ENCODE data around the gene PLAC1. TPM values are rescaled to one million over a fixed set of nuclear protein-coding genes. Genes with fewer than 3 reads are reported as not detected.

Gene PLAC1
- total RNA-seq, result not detected
- polyA plus RNA-seq, result not detected
- long read RNA-seq, donor 1, result 0 reads
- long read RNA-seq, donor 2, result 0 reads
- long read RNA-seq, donor 3, result 0 reads
- long read RNA-seq, donor 4, result 0 reads

GRCh38 chrX:134658002-134658759, at the start of gene PLAC1:
Gene PLAC1, minus strand, starts transcription at chrX:134658471. Its CDS starts 91,789 bp downstream, at chrX:134566682.
- Histone ChIP-seq H3K4me1 (ENCODE audit: control insufficient read depth, insufficient read depth, low read length) (no peaks in the 10 kb centered on the region), H3K4me3 (ENCODE audit: low read length) (no peak within 1 kb of the TSS), H3K27ac (ENCODE audit: low read length) (no peak within 1 kb of the TSS), H3K9me3 (ENCODE audit: control insufficient read depth, low read length) (no peaks in the 10 kb centered on the region), H3K27me3 (ENCODE audit: control insufficient read depth, insufficient read depth) (no peaks in the 10 kb centered on the region)
- WGBS, result 82% methylated on average over 5 of the region's 5 CpGs
- intact Hi-C loops (cut with DNase I), result no loop called here
- DNase-seq, result no peak
- no peak for ATAC-seq

GRCh38 chrX:134706138-134706537, 47.9 kb upstream of the PLAC1 start:
- no peaks in the 10 kb centered on the region for H3K27me3 ChIP-seq (ENCODE audit: control insufficient read depth, insufficient read depth)
- no peaks in the 10 kb centered on the region for H3K9me3 ChIP-seq (ENCODE audit: control insufficient read depth, low read length)
- no peaks in the 10 kb centered on the region for H3K4me1 ChIP-seq (ENCODE audit: control insufficient read depth, insufficient read depth, low read length)
- WGBS, result 62% methylated on average over 5 of the region's 5 CpGs
- intact Hi-C loops (cut with DNase I), result no loop called here
- H3K4me3 ChIP-seq (ENCODE audit: low read length), result no peak overlapping the region
- ATAC-seq (no peak), DNase-seq (no peak)
- H3K27ac ChIP-seq (ENCODE audit: low read length), result no peak overlapping the region

- Histone ChIP-seq H3K27me3 (ENCODE audit: control insufficient read depth, insufficient read depth) (no peaks in the 10 kb centered on the region), H3K4me1 (ENCODE audit: control insufficient read depth, insufficient read depth, low read length) (no peaks in the 10 kb centered on the region), H3K4me3 (ENCODE audit: low read length) (no peak overlapping the region), H3K9me3 (ENCODE audit: control insufficient read depth, low read length) (no peaks in the 10 kb centered on the region), H3K27ac (ENCODE audit: low read length) (no peak overlapping the region)
- DNase-seq (no peak), ATAC-seq (no peak)
- intact Hi-C loops (cut with DNase I), result no loop called here
- 77% methylated on average over 1 of the region's 1 CpG for WGBS
Measured at GRCh38 chrX:134695999-134696398, 37.7 kb upstream of the PLAC1 start.

- intact Hi-C loops (cut with DNase I), result no loop called here
- Histone ChIP-seq H3K27ac (ENCODE audit: low read length) (no peak overlapping the region), H3K4me3 (ENCODE audit: low read length) (no peak overlapping the region), H3K27me3 (ENCODE audit: control insufficient read depth, insufficient read depth) (no peaks in the 10 kb centered on the region), H3K9me3 (ENCODE audit: control insufficient read depth, low read length) (no peaks in the 10 kb centered on the region), H3K4me1 (ENCODE audit: control insufficient read depth, insufficient read depth, low read length) (no peaks in the 10 kb centered on the region)
- 90% methylated on average over 5 of the region's 5 CpGs for WGBS
- DNase-seq (no peak), ATAC-seq (no peak)
Measured at GRCh38 chrX:134694333-134695322, 36.4 kb upstream of the PLAC1 start.

GRCh38 chrX:134693644-134694043, 35.4 kb upstream of the PLAC1 start:
- no peaks in the 10 kb centered on the region for H3K27me3 ChIP-seq (ENCODE audit: control insufficient read depth, insufficient read depth)
- H3K9me3 ChIP-seq (ENCODE audit: control insufficient read depth, low read length), result no peaks in the 10 kb centered on the region
- DNase-seq (no peak), ATAC-seq (no peak)
- no peaks in the 10 kb centered on the region for H3K4me1 ChIP-seq (ENCODE audit: control insufficient read depth, insufficient read depth, low read length)
- no peak overlapping the region for H3K4me3 ChIP-seq (ENCODE audit: low read length)
- intact Hi-C loops (cut with DNase I), result no loop called here
- WGBS, result 80% methylated on average over 2 of the region's 2 CpGs
- H3K27ac ChIP-seq (ENCODE audit: low read length), result no peak overlapping the region

GRCh38 chrX:134692990-134693389, 34.7 kb upstream of the PLAC1 start:
- Histone ChIP-seq H3K4me3 (ENCODE audit: low read length) (no peak overlapping the region), H3K27me3 (ENCODE audit: control insufficient read depth, insufficient read depth) (no peaks in the 10 kb centered on the region), H3K27ac (ENCODE audit: low read length) (no peak overlapping the region), H3K9me3 (ENCODE audit: control insufficient read depth, low read length) (no peaks in the 10 kb centered on the region), H3K4me1 (ENCODE audit: control insufficient read depth, insufficient read depth, low read length) (no peaks in the 10 kb centered on the region)
- DNase-seq (no peak), ATAC-seq (no peak)
- intact Hi-C loops (cut with DNase I), result no loop called here
- 48% methylated on average over 1 of the region's 1 CpG for WGBS

- intact Hi-C loops (cut with DNase I), result no loop called here
- no peak for ATAC-seq
- 41% methylated on average over 1 of the region's 1 CpG for WGBS
Measured at GRCh38 chrX:134692233-134692632, 34.0 kb upstream of the PLAC1 start.

GRCh38 chrX:134691453-134691852, 33.2 kb upstream of the PLAC1 start:
- WGBS, result 96% methylated on average over 7 of the region's 7 CpGs
- intact Hi-C loops (cut with DNase I), result no loop called here
- DNase-seq, result no peak
- ATAC-seq, result no peak
- Histone ChIP-seq H3K4me1 (ENCODE audit: control insufficient read depth, insufficient read depth, low read length) (no peaks in the 10 kb centered on the region), H3K27me3 (ENCODE audit: control insufficient read depth, insufficient read depth) (no peaks in the 10 kb centered on the region), H3K9me3 (ENCODE audit: control insufficient read depth, low read length) (no peaks in the 10 kb centered on the region), H3K4me3 (ENCODE audit: low read length) (no peak overlapping the region), H3K27ac (ENCODE audit: low read length) (no peak overlapping the region)

More at GRCh38 chrX:134692233-134692632, 34.0 kb upstream of the PLAC1 start:
- H3K4me3 ChIP-seq (ENCODE audit: low read length), result no peak overlapping the region
- no peak for DNase-seq
- H3K27ac ChIP-seq (ENCODE audit: low read length), result no peak overlapping the region
- no peaks in the 10 kb centered on the region for H3K9me3 ChIP-seq (ENCODE audit: control insufficient read depth, low read length)
- H3K27me3 ChIP-seq (ENCODE audit: control insufficient read depth, insufficient read depth), result no peaks in the 10 kb centered on the region
- H3K4me1 ChIP-seq (ENCODE audit: control insufficient read depth, insufficient read depth, low read length), result no peaks in the 10 kb centered on the region

- WGBS, result 97% methylated on average over 1 of the region's 1 CpG
- H3K4me1 ChIP-seq (ENCODE audit: control insufficient read depth, insufficient read depth, low read length), result no peaks in the 10 kb centered on the region
- no peak for ATAC-seq
- H3K27me3 ChIP-seq (ENCODE audit: control insufficient read depth, insufficient read depth), result no peaks in the 10 kb centered on the region
- intact Hi-C loops (cut with DNase I), result no loop called here
- no peak for DNase-seq
- H3K27ac ChIP-seq (ENCODE audit: low read length), result no peak overlapping the region
- H3K9me3 ChIP-seq (ENCODE audit: control insufficient read depth, low read length), result no peaks in the 10 kb centered on the region
- H3K4me3 ChIP-seq (ENCODE audit: low read length), result no peak overlapping the region
Measured at GRCh38 chrX:134688839-134689238, 30.6 kb upstream of the PLAC1 start.

GRCh38 chrX:134688031-134688823, 30.0 kb upstream of the PLAC1 start:
- intact Hi-C loops (cut with DNase I), result no loop called here
- no peak overlapping the region for H3K27ac ChIP-seq (ENCODE audit: low read length)
- 87% methylated on average over 5 of the region's 5 CpGs for WGBS
- DNase-seq, result no peak
- no peaks in the 10 kb centered on the region for H3K27me3 ChIP-seq (ENCODE audit: control insufficient read depth, insufficient read depth)
- H3K4me3 ChIP-seq (ENCODE audit: low read length), result no peak overlapping the region
- H3K9me3 ChIP-seq (ENCODE audit: control insufficient read depth, low read length), result no peaks in the 10 kb centered on the region
- no peak for ATAC-seq
- no peaks in the 10 kb centered on the region for H3K4me1 ChIP-seq (ENCODE audit: control insufficient read depth, insufficient read depth, low read length)
